Renal cortical epithelial cell (primary cell): ENCODE results near the gene VSTM4. TPM values are rescaled to one million over a fixed set of nuclear protein-coding genes. Genes with fewer than 3 reads are reported as not detected.
A peak's percentile ranks its signal among the peaks of the same experiment; 100 is the strongest.

Experiments used
- DNase-seq: peaks from one replicate; pipeline ENCODE4 v3.0.0-alpha.2; 2011; ENCODE audit warnings: low read depth
- total RNA-seq: library from RNA; depleted of rRNA; stranded (reverse); fragments of >200 nt; gene quantifications from 2 replicates; pipeline ENCODE4 v1.2.3, GENCODE V29; 2014

The VSTM4 gene
- total RNA-seq, 1 donor from 2014 or later, result 0.35 TPM

GRCh38 chr10:49008505-49009198 is 106.7 kb downstream of the VSTM4 start:
- DNase-seq, result no peak

GRCh38 chr10:49008091-49008490 is 107.2 kb downstream of the VSTM4 start:
- DNase-seq, result no peak

- no peak for DNase-seq
Measured at GRCh38 chr10:49007129-49007528, 108.2 kb downstream of the VSTM4 start.

GRCh38 chr10:49005270-49005669 is 110.1 kb downstream of the VSTM4 start:
- DNase-seq, result no peak

- no peak for DNase-seq
Measured at GRCh38 chr10:49001870-49002672, 113.3 kb downstream of the VSTM4 start.

- DNase-seq, result no peak
Measured at GRCh38 chr10:49001402-49001801, 113.9 kb downstream of the VSTM4 start.

GRCh38 chr10:49000437-49001398 is 114.6 kb downstream of the VSTM4 start:
- no peak for DNase-seq

- no peak for DNase-seq
Measured at GRCh38 chr10:48999346-48999745, 116.0 kb downstream of the VSTM4 start.

GRCh38 chr10:48996329-48996728 is 119.0 kb downstream of the VSTM4 start:
- no peak for DNase-seq

GRCh38 chr10:48993627-48994026 is 121.7 kb downstream of the VSTM4 start:
- no peak for DNase-seq

GRCh38 chr10:48990226-48990625 is 125.1 kb downstream of the VSTM4 start:
- DNase-seq, result no peak

- no peak for DNase-seq
Measured at GRCh38 chr10:48985621-48986158, 129.6 kb downstream of the VSTM4 start.

GRCh38 chr10:48983648-48984351 is 131.5 kb downstream of the VSTM4 start:
- no peak for DNase-seq

- DNase-seq, result no peak
Measured at GRCh38 chr10:48982584-48982983, 132.7 kb downstream of the VSTM4 start.

GRCh38 chr10:48981310-48981907 is 133.9 kb downstream of the VSTM4 start:
- peak; percentile 15 for DNase-seq

- no peak for DNase-seq
Measured at GRCh38 chr10:48978318-48978717, 137.0 kb downstream of the VSTM4 start.

- peak; percentile 30 for DNase-seq
Measured at GRCh38 chr10:48976196-48976595, 139.1 kb downstream of the VSTM4 start.

- DNase-seq, result no peak
Measured at GRCh38 chr10:48974510-48975156, 140.7 kb downstream of the VSTM4 start.

GRCh38 chr10:48973065-48973464 is 142.3 kb downstream of the VSTM4 start:
- DNase-seq, result no peak

GRCh38 chr10:48970654-48971053 is 144.7 kb downstream of the VSTM4 start:
- no peak for DNase-seq
